ENCODE results near the gene SLC29A3. TPM values are rescaled to one million over a fixed set of nuclear protein-coding genes. Genes with fewer than 3 reads are reported as not detected.

The SLC29A3 gene
- polyA plus RNA-seq, 4 donors = 0.45 to 16.9 (median 2.7) TPM

DNA sequence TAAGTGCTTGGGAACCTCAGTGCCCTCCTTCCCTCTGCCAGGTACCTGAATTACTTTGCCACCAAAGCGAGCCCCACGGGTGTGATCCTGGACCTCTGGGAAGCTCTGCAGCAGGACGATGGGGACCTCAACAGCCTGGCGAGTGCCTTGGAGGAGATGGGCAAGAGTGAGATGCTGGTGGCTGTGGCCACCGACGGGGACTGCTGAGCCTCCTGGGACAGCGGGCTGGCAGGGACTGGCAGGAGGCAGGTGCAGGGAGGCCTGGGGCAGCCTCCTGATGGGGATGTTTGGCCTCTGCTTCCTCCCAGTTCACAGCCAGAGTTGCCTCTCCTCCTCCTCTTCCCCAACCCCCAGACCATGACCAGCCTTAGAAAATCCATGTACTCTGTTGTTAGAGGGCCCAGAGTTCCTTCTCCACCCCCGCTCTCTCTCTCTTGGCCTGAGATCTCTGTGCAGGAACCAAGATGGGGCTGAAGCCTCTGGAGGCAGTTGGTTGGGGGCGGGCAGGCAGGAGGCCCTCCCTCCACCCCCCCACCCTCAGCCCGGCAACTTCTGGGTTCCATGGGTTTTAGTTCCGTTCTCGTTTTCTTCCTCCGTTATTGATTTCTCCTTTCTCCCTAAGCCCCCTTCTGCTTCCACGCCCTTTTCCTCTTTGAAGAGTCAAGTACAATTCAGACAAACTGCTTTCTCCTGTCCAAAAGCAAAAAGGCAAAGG is 19.8 kb upstream of the SLC29A3 start:
- Histone ChIP-seq H3K27me3 (ENCODE audit: control insufficient read depth in 3 of 3, insufficient read depth in 3 of 3, low read length in 3 of 3) (no peaks in the 10 kb centered on the region), H3K4me3 (ENCODE audit: low read depth in 1 of 3, low read length in 3 of 3) (no peak overlapping the region), H3K4me1 (ENCODE audit: control insufficient read depth in 3 of 3, insufficient read depth in 2 of 3, low read depth in 1 of 3, low read length in 2 of 3) (no peaks in the 10 kb centered on the region), H3K9me3 (ENCODE audit: control insufficient read depth in 2 of 2, insufficient read depth in 1 of 2, low read depth in 1 of 2, low read length in 1 of 2) (no peaks in the 10 kb centered on the region), H3K27ac (ENCODE audit: low read depth in 1 of 3, low read length in 2 of 3) (no peak overlapping the region), H3K36me3 (ENCODE audit: control insufficient read depth in 3 of 3, insufficient read depth in 2 of 3, low read depth in 1 of 3, low read length in 3 of 3) (peaks cover 0 to 44% (median 0%) of the 10 kb centered on the region in 3 donors)
- WGBS, 3 donors = 72 to 74% (median 73%) methylated on average over 14 of the region's 14 CpGs
- no peak for FAIRE-seq
- DNase-seq = no peak

DNA sequence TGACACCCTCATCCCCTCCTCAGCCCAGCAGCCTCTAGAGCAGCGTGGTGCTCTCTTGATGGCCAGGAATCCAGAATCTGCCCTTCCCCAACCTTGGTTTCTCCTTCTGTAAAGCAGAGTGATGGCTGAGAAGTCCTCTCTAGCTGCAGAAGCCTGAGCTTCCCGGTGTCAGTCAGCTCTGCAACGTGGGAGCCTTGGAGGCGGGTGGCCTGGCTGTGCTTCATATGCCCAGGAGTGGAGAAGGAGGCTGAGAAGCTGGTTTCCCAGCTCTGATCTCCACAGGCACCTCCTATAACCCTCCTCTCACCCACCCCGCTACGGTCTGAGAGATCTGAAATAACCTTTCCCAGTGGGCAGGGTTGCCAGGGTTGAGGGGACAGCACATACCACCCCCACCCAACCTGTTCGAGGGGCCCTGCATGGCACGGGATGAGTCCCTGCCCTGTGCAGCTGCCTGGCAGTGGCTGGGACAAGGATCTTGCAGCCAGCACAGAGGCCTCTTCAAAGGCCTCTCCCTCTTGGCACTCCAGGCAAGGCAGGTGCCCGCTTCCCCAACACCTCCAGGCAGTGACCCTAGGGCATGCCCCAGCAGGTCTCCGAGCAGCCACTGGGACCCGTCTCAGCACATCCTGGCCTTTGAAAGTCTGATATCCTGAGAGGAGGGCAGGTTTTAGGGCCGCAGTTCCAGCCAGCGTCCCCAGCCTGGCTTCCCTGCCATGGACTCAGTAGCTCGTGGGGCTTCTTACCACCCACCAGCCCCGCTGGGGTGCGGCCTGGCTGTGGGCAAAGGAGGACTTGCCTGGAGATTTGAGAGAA is 18.3 kb upstream of the SLC29A3 start:
- Histone ChIP-seq H3K27me3 (ENCODE audit: control insufficient read depth in 3 of 3, insufficient read depth in 3 of 3, low read length in 3 of 3) (no peaks in the 10 kb centered on the region), H3K4me3 (ENCODE audit: low read depth in 1 of 3, low read length in 3 of 3) (no peak overlapping the region), H3K36me3 (ENCODE audit: control insufficient read depth in 3 of 3, insufficient read depth in 2 of 3, low read depth in 1 of 3, low read length in 3 of 3) (peaks cover 0 to 32% (median 0%) of the 10 kb centered on the region in 3 donors), H3K27ac (ENCODE audit: low read depth in 1 of 3, low read length in 2 of 3) (no peak overlapping the region), H3K4me1 (ENCODE audit: control insufficient read depth in 3 of 3, insufficient read depth in 2 of 3, low read depth in 1 of 3, low read length in 2 of 3) (no peaks in the 10 kb centered on the region), H3K9me3 (ENCODE audit: control insufficient read depth in 2 of 2, insufficient read depth in 1 of 2, low read depth in 1 of 2, low read length in 1 of 2) (no peaks in the 10 kb centered on the region)
- DNase-seq (no peak), FAIRE-seq (no peak)
- WGBS, 3 donors = 81 to 89% (median 83%) methylated on average over 16 of the region's 16 CpGs

DNA sequence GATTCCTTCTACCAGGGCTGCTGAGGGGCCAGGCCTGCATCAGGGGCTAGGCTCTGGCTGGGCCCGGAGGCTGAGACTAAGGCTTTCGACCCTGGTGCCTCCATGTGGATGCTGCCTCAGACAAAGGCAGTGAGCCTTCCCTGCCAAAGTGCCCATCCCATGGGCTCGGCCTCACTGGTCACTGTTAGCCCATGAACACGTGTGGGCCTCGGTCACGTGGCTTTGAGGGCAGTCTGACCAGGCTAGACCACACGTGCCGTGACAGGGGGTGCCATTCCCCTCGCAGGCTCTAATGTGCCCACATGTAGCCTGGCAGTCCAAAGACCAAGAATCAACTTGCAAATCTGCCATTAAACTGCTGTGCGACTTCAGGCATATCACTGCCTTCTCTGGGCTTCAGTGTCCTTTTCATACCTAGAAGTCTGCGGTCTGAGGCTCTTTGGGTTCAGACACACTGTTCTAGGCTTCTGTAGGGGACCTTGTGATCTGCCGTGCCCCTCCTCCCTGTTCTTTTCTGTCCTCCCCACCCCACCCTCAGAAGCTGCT is 17.6 kb upstream of the SLC29A3 start:
- no peak overlapping the region for H3K4me3 ChIP-seq (ENCODE audit: low read depth in 1 of 3, low read length in 3 of 3)
- peaks cover 0 to 26% (median 0%) of the 10 kb centered on the region in 3 donors for H3K36me3 ChIP-seq (ENCODE audit: control insufficient read depth in 3 of 3, insufficient read depth in 2 of 3, low read depth in 1 of 3, low read length in 3 of 3)
- H3K4me1 ChIP-seq (ENCODE audit: control insufficient read depth in 3 of 3, insufficient read depth in 2 of 3, low read depth in 1 of 3, low read length in 2 of 3) = no peaks in the 10 kb centered on the region
- no peaks in the 10 kb centered on the region for H3K27me3 ChIP-seq (ENCODE audit: control insufficient read depth in 3 of 3, insufficient read depth in 3 of 3, low read length in 3 of 3)
- no peak overlapping the region for H3K27ac ChIP-seq (ENCODE audit: low read depth in 1 of 3, low read length in 2 of 3)
- FAIRE-seq (no peak), DNase-seq (no peak)
- no peaks in the 10 kb centered on the region for H3K9me3 ChIP-seq (ENCODE audit: control insufficient read depth in 2 of 2, insufficient read depth in 1 of 2, low read depth in 1 of 2, low read length in 1 of 2)
- 83 to 90% (median 88%) methylated on average over 12 of the region's 12 CpGs for WGBS, 3 donors

DNA sequence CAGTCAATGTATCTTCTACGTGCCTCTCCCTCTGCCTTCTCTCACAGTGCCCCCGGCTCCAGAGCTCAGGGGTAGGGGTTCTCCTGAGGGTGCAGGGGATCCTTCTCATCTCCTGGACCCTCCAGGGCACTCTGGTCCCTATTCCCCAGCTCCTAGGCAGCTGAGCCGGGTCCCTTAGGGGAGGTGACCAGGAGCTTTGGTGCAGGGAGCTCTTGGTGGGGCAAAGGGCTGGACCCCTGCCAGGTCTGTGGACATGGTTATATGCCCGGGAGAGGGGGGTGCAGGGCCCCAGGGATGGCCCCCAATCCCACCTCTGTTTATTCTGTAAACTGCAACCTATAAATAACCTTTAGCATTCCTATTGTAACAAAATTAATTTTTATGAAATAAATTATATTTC is 16.6 kb upstream of the SLC29A3 start:
- Histone ChIP-seq H3K9me3 (ENCODE audit: control insufficient read depth in 2 of 2, insufficient read depth in 1 of 2, low read depth in 1 of 2, low read length in 1 of 2) (no peaks in the 10 kb centered on the region), H3K4me1 (ENCODE audit: control insufficient read depth in 3 of 3, insufficient read depth in 2 of 3, low read depth in 1 of 3, low read length in 2 of 3) (peaks cover 0 to 5% (median 0%) of the 10 kb centered on the region in 3 donors), H3K36me3 (ENCODE audit: control insufficient read depth in 3 of 3, insufficient read depth in 2 of 3, low read depth in 1 of 3, low read length in 3 of 3) (peaks cover 0 to 21% (median 0%) of the 10 kb centered on the region in 3 donors), H3K27ac (ENCODE audit: low read depth in 1 of 3, low read length in 2 of 3) (no peak overlapping the region), H3K27me3 (ENCODE audit: control insufficient read depth in 3 of 3, insufficient read depth in 3 of 3, low read length in 3 of 3) (no peaks in the 10 kb centered on the region), H3K4me3 (ENCODE audit: low read depth in 1 of 3, low read length in 3 of 3) (no peak overlapping the region)
- DNase-seq = no peak
- WGBS, 3 donors = 40 to 70% (median 44%) methylated on average over 4 of the region's 4 CpGs
- no peak for FAIRE-seq

DNA sequence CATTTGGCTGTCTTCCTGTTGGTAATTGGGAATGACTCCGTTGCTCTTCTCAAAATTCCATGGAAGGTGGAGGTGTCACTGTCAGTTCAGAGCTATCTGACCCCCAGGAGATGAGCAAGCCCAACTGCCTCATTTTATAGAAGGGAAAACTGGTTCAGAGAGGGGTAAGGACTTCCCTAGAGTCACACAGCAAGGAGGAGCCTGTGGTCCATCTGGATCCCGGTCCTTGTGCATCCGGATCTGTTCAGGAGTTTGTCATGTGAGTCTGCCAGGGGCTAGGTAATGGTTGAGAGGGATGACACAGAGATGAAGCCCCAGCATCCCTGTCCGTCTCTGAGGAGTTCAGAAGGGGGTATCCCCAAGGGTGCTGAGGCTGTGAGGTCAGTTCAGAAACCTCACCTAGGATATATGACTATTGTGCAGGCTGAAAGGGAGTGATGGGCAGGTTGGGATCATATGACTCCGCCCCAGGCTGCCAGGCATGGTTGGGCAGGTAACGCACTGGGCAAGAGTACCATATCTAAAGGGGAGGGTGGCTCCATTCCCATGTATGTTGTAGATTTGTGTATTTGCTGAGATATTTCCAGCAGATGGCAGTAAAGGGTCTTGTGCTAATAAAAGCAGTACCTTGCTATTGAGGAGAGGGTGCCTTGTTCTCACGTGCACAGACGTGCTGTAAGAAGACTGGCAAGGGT is 16.0 kb upstream of the SLC29A3 start:
- FAIRE-seq = no peak
- no peak overlapping the region for H3K27ac ChIP-seq (ENCODE audit: low read depth in 1 of 3, low read length in 2 of 3)

DNA sequence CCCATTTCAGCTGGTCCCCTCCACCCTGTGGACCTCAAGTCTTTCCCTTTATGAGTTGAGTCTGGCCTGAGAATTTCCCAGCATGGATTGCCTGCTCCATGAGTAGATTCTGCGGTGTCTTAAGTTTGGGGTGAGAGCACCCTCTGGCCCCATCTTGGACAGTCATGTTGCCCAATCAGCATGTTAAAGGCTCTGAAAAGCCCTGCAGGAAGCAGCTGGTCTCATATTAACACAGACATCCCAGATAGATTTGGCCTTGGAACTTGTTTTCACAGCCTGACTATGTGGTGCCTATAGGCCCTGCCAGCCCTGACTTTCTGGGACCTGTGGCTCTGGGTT is 15.5 kb upstream of the SLC29A3 start:
- 62 to 67% (median 64%) methylated on average over 1 of the region's 1 CpG for WGBS, 3 donors
- Histone ChIP-seq H3K36me3 (ENCODE audit: control insufficient read depth in 3 of 3, insufficient read depth in 2 of 3, low read depth in 1 of 3, low read length in 3 of 3) (peaks cover 0 to 13% (median 0%) of the 10 kb centered on the region in 3 donors), H3K4me3 (ENCODE audit: low read depth in 1 of 3, low read length in 3 of 3) (no peak overlapping the region), H3K27me3 (ENCODE audit: control insufficient read depth in 3 of 3, insufficient read depth in 3 of 3, low read length in 3 of 3) (no peaks in the 10 kb centered on the region), H3K27ac (ENCODE audit: low read depth in 1 of 3, low read length in 2 of 3) (no peak overlapping the region), H3K4me1 (ENCODE audit: control insufficient read depth in 3 of 3, insufficient read depth in 2 of 3, low read depth in 1 of 3, low read length in 2 of 3) (peaks cover 0 to 16% (median 0%) of the 10 kb centered on the region in 3 donors), H3K9me3 (ENCODE audit: control insufficient read depth in 2 of 2, insufficient read depth in 1 of 2, low read depth in 1 of 2, low read length in 1 of 2) (no peaks in the 10 kb centered on the region)
- DNase-seq = no peak
- no peak for FAIRE-seq

More for the DNA sequence above, 16.0 kb upstream of the SLC29A3 start:
- peaks cover 0 to 10% (median 0%) of the 10 kb centered on the region in 3 donors for H3K4me1 ChIP-seq (ENCODE audit: control insufficient read depth in 3 of 3, insufficient read depth in 2 of 3, low read depth in 1 of 3, low read length in 2 of 3)
- H3K9me3 ChIP-seq (ENCODE audit: control insufficient read depth in 2 of 2, insufficient read depth in 1 of 2, low read depth in 1 of 2, low read length in 1 of 2) = no peaks in the 10 kb centered on the region
- H3K36me3 ChIP-seq (ENCODE audit: control insufficient read depth in 3 of 3, insufficient read depth in 2 of 3, low read depth in 1 of 3, low read length in 3 of 3) = peaks cover 0 to 16% (median 0%) of the 10 kb centered on the region in 3 donors
- H3K4me3 ChIP-seq (ENCODE audit: low read depth in 1 of 3, low read length in 3 of 3) = no peak overlapping the region
- peak; percentile 50 to 58 for DNase-seq
- H3K27me3 ChIP-seq (ENCODE audit: control insufficient read depth in 3 of 3, insufficient read depth in 3 of 3, low read length in 3 of 3) = no peaks in the 10 kb centered on the region
- 37 to 57% (median 42%) methylated on average over 8 of the region's 8 CpGs for WGBS, 3 donors

DNA sequence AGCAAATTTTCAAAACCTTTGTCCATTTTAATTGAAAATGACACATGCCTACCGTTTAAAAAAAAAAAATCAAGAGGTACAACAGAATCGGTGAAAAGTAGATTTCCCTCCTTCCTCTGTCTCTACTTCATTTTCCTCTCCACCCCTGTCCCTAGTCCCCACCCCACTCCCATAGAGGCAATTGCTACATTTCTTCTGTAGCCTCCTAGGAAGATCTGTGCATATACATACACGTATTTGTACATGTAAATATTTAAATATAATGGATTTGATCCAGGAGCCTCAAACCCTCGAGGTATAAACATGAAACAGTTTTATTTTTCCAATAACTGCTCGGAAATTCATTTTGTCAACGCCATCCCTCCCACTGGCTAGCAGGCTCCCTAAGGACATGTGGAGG is 14.1 kb upstream of the SLC29A3 start:
- Histone ChIP-seq H3K4me1 (ENCODE audit: control insufficient read depth in 3 of 3, insufficient read depth in 2 of 3, low read depth in 1 of 3, low read length in 2 of 3) (peaks cover 0 to 17% (median 0%) of the 10 kb centered on the region in 3 donors), H3K4me3 (ENCODE audit: low read depth in 1 of 3, low read length in 3 of 3) (no peak overlapping the region), H3K9me3 (ENCODE audit: control insufficient read depth in 2 of 2, insufficient read depth in 1 of 2, low read depth in 1 of 2, low read length in 1 of 2) (peaks cover 0 to under 1% of the 10 kb centered on the region in 2 donors), H3K36me3 (ENCODE audit: control insufficient read depth in 3 of 3, insufficient read depth in 2 of 3, low read depth in 1 of 3, low read length in 3 of 3) (peaks cover 0 to 6% (median 0%) of the 10 kb centered on the region in 3 donors), H3K27me3 (ENCODE audit: control insufficient read depth in 3 of 3, insufficient read depth in 3 of 3, low read length in 3 of 3) (no peaks in the 10 kb centered on the region), H3K27ac (ENCODE audit: low read depth in 1 of 3, low read length in 2 of 3) (no peak overlapping the region)
- WGBS, 3 donors = 47 to 67% (median 56%) methylated on average over 6 of the region's 6 CpGs
- FAIRE-seq (no peak), DNase-seq (no peak)

DNA sequence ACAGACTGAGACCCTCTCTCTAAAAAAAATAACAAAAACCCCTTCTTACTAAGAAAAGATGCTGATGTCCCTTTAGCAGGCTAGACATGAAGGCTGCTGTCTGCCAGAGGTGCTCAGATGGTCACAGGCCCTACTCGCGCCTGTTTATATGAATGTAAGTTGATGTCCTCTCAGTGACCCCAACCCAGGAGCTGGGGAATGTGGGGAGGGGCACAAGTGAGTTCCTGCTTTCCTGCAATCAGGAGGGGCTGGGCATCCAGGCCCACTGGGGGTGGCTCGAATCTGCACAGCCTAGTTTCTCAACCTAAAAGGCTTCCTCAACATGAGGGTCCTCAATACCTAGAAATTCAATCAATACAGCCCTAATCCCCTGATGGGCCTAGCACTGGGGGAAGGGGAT is 12.1 kb upstream of the SLC29A3 start:
- H3K27ac ChIP-seq (ENCODE audit: low read depth in 1 of 3, low read length in 2 of 3) = peak overlapping the region in 1 of 3 donors; percentile 44
- no peak overlapping the region for H3K4me3 ChIP-seq (ENCODE audit: low read depth in 1 of 3, low read length in 3 of 3)
- peaks cover 0 to 4% (median 0%) of the 10 kb centered on the region in 3 donors for H3K36me3 ChIP-seq (ENCODE audit: control insufficient read depth in 3 of 3, insufficient read depth in 2 of 3, low read depth in 1 of 3, low read length in 3 of 3)
- H3K9me3 ChIP-seq (ENCODE audit: control insufficient read depth in 2 of 2, insufficient read depth in 1 of 2, low read depth in 1 of 2, low read length in 1 of 2) = peaks cover 0 to 2% of the 10 kb centered on the region in 2 donors
- WGBS, 3 donors = 78 to 89% (median 80%) methylated on average over 3 of the region's 3 CpGs
- FAIRE-seq (no peak), DNase-seq (no peak)
- H3K27me3 ChIP-seq (ENCODE audit: control insufficient read depth in 3 of 3, insufficient read depth in 3 of 3, low read length in 3 of 3) = no peaks in the 10 kb centered on the region
- H3K4me1 ChIP-seq (ENCODE audit: control insufficient read depth in 3 of 3, insufficient read depth in 2 of 3, low read depth in 1 of 3, low read length in 2 of 3) = peaks cover 0 to 17% (median 0%) of the 10 kb centered on the region in 3 donors

Measured in small intestine (tissue), 7 donors.